ENCODE results near the gene SLC2A9.

Gene SLC2A9

DNA sequence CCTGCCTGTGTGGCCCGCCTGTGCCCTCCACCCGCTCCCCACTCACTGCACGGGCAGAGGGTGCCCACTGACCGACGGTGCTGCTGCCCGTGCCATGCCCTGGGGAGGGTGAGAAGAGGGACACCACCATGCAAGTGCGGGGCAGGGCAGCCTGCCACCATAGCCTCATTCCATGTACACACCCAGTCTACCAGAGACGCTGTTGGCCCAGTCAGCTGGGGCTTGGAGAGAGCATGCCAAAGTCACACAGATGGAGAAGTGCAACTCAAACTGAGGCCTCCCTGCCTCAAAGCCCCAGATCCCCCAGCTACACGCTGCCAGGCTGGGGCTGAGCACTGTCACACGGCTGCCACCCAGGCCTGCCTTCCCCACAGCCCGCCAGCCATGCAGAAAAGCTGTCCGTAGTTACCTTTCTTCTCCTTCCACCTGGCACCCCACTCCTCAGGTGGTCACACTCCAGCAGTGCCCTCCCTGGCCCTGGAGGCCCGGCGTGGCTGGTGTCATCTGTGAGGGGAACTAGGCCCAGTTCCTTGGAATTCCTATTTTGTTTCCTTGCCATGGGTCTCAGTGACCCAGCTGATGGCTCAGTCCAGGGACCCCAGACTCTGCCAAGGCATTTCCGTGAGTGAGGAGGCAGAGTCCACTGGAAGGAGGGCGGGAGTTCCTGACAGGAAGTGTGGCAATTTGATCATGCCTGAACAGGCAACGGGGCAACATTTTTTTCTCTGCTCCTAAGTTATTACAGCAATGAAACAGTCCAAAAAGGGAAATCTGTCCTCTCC is at the start of gene SLC2A9:
TSS of gene SLC2A9 (minus strand) at position 627 of the 782 bp plus-strand sequence. CDS start at position 559, 68 bp downstream.
- Mint-ChIP-seq H3K9me3 (no peaks in the 10 kb centered on the region), H3K4me3 (no peak within 1 kb of the TSS), H3K27ac (no peak within 1 kb of the TSS), H3K4me1 (ENCODE audit: low read depth) (peaks cover 8% of the 10 kb centered on the region), H3K27me3 (ENCODE audit: low read depth) (peaks cover 5% of the 10 kb centered on the region), H3K36me3 (ENCODE audit: low read depth) (no peaks in the 10 kb centered on the region)

- H3K27me3 Mint-ChIP-seq (ENCODE audit: low read depth) = no peaks in the 10 kb centered on the region
- H3K4me1 Mint-ChIP-seq (ENCODE audit: low read depth) = no peaks in the 10 kb centered on the region
- no peak overlapping the region for H3K27ac Mint-ChIP-seq
Measured at GRCh38 chr4:10069075-10069642, 47.9 kb upstream of the SLC2A9 start.

DNA sequence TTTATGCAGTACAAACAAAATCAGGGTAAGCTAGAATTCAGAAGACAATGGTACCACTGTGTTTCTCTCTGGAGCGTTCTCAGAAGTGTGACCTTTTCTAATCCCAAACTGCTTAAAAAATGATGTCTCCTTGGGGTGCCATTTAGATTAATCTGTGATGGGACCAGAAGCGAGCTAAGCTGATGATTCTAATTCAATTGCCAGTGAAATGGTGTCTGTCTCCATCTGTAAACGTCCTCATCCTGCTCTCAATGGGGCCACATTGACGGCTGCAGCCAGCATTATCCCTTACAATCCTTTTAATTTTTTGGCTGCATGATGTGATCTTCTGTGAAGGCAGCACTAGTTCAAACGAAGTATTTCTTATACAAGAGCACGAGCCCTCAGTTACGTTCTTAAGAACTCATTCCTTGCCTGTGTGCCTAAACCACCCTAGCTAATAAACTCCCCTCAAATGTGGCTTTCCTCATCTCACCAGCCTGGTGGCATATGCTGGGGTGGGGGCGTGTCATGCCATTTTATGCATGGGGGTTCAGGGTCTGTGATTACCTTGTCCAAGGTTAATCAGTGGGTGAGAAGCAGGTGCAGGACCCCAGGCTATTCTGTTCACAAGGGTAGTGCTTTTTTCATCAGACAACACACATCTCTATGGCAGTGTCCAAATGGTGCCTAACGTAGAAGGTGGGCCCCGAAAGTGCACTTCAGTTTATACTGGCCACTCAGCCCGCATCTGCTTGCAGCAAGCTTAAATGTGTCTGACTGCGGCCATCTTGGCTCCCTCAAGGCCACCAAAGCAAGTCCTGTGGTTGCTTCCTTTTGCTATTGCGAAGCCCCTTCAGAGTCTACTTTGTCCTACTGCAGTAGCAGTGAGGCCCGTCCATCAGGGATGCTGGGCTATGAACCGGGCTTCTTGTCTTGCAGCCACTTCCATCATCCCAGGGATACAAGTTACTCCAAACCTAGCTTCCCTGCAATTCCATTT is 45.7 kb upstream of the SLC2A9 start:
- Mint-ChIP-seq H3K9me3 (no peaks in the 10 kb centered on the region), H3K27me3 (ENCODE audit: low read depth) (no peaks in the 10 kb centered on the region), H3K4me3 (no peak overlapping the region), H3K4me1 (ENCODE audit: low read depth) (no peaks in the 10 kb centered on the region), H3K27ac (no peak overlapping the region), H3K36me3 (ENCODE audit: low read depth) (peaks cover 30% of the 10 kb centered on the region)

More at GRCh38 chr4:10069075-10069642, 47.9 kb upstream of the SLC2A9 start:
- Mint-ChIP-seq H3K4me3 (no peak overlapping the region), H3K9me3 (no peaks in the 10 kb centered on the region), H3K36me3 (ENCODE audit: low read depth) (peaks cover 41% of the 10 kb centered on the region)

DNA sequence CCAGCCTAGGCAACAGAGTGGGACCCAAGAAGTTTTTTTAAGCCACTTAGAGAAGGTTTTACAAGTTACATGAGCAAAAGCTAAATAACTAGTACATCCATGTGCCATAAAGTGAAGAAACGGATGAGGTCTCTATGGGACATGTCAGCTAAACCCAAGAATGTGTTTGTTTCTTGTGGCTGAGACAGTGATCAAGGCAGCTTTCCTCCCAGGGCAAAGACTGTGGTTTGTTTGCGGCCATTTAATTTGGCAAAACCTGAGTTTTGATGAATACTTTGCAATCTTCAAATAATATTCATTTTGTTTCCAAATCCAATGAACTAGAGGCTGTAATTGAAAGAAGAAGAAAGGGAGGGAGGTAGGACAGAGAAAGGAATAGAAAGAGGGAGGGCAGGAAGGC is 44.9 kb upstream of the SLC2A9 start:
- Mint-ChIP-seq H3K36me3 (ENCODE audit: low read depth) (peaks cover 28% of the 10 kb centered on the region), H3K4me3 (no peak overlapping the region), H3K4me1 (ENCODE audit: low read depth) (no peaks in the 10 kb centered on the region), H3K27me3 (ENCODE audit: low read depth) (no peaks in the 10 kb centered on the region), H3K9me3 (no peaks in the 10 kb centered on the region), H3K27ac (no peak overlapping the region)

DNA sequence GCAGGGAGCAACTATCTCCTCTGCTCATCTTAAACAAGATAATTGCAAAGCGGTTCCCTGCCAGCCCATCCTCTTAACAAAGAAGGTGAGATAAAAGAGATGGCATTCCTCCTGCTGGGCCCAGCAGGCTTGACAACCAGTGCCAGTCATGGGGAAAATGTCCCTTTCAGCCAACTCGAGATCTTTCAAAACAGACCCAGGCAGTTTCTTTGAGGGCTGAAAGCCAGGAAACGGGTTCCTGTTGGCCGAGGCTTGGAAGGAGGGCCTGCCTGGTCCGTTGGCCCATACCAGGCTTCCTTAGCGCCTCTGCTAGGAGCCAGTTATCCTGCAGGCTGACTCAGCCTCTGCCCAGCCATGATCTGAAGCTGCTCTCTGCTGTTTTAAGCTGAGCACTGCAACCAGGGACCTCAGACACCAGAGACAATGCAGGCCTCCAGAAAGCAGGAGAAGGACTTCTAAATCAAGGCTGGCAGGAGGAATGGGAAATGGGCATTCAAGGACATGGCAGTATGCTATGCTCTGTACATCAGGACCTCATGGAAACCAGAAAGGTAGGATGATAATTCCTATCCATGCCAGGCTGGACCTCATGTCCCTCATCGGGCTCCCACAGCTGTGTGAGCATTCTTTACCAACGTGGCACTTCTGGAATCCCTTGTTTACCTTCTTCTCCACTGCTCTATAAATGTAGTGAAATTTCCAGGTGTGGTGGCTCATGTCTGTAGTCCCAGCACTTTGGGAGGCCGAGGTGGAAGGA is 42.4 kb upstream of the SLC2A9 start:
- no peak overlapping the region for H3K27ac Mint-ChIP-seq
- no peak overlapping the region for H3K4me3 Mint-ChIP-seq
- no peaks in the 10 kb centered on the region for H3K9me3 Mint-ChIP-seq
- no peaks in the 10 kb centered on the region for H3K4me1 Mint-ChIP-seq (ENCODE audit: low read depth)
- peaks cover 33% of the 10 kb centered on the region for H3K36me3 Mint-ChIP-seq (ENCODE audit: low read depth)
- no peaks in the 10 kb centered on the region for H3K27me3 Mint-ChIP-seq (ENCODE audit: low read depth)

GRCh38 chr4:10061650-10062415 is 40.5 kb upstream of the SLC2A9 start:
- H3K4me3 Mint-ChIP-seq = no peak overlapping the region
- no peaks in the 10 kb centered on the region for H3K9me3 Mint-ChIP-seq
- no peaks in the 10 kb centered on the region for H3K4me1 Mint-ChIP-seq (ENCODE audit: low read depth)
- H3K36me3 Mint-ChIP-seq (ENCODE audit: low read depth) = peaks cover 25% of the 10 kb centered on the region
- H3K27me3 Mint-ChIP-seq (ENCODE audit: low read depth) = no peaks in the 10 kb centered on the region
- H3K27ac Mint-ChIP-seq = no peak overlapping the region

GRCh38 chr4:10058371-10058770 is 37.1 kb upstream of the SLC2A9 start:
- no peak overlapping the region for H3K4me3 Mint-ChIP-seq
- no peak overlapping the region for H3K27ac Mint-ChIP-seq
- no peaks in the 10 kb centered on the region for H3K27me3 Mint-ChIP-seq (ENCODE audit: low read depth)
- H3K9me3 Mint-ChIP-seq = no peaks in the 10 kb centered on the region
- peaks cover 21% of the 10 kb centered on the region for H3K36me3 Mint-ChIP-seq (ENCODE audit: low read depth)
- H3K4me1 Mint-ChIP-seq (ENCODE audit: low read depth) = no peaks in the 10 kb centered on the region

- Mint-ChIP-seq H3K4me1 (ENCODE audit: low read depth) (no peaks in the 10 kb centered on the region), H3K9me3 (no peaks in the 10 kb centered on the region), H3K27ac (no peak overlapping the region), H3K36me3 (ENCODE audit: low read depth) (peaks cover 15% of the 10 kb centered on the region), H3K27me3 (ENCODE audit: low read depth) (no peaks in the 10 kb centered on the region), H3K4me3 (no peak overlapping the region)
Measured at GRCh38 chr4:10057023-10057395, 35.7 kb upstream of the SLC2A9 start.

- Mint-ChIP-seq H3K4me3 (no peak overlapping the region), H3K9me3 (no peaks in the 10 kb centered on the region), H3K27ac (no peak overlapping the region), H3K27me3 (ENCODE audit: low read depth) (no peaks in the 10 kb centered on the region), H3K4me1 (ENCODE audit: low read depth) (no peaks in the 10 kb centered on the region), H3K36me3 (ENCODE audit: low read depth) (peaks cover 15% of the 10 kb centered on the region)
Measured at GRCh38 chr4:10056334-10057022, 35.2 kb upstream of the SLC2A9 start.

- Mint-ChIP-seq H3K9me3 (no peaks in the 10 kb centered on the region), H3K36me3 (ENCODE audit: low read depth) (peaks cover 15% of the 10 kb centered on the region), H3K27ac (no peak overlapping the region), H3K27me3 (ENCODE audit: low read depth) (no peaks in the 10 kb centered on the region), H3K4me3 (no peak overlapping the region), H3K4me1 (ENCODE audit: low read depth) (no peaks in the 10 kb centered on the region)
Measured at GRCh38 chr4:10055871-10056270, 34.6 kb upstream of the SLC2A9 start.

GRCh38 chr4:10054571-10055041 is 33.3 kb upstream of the SLC2A9 start:
- Mint-ChIP-seq H3K9me3 (no peaks in the 10 kb centered on the region), H3K4me3 (no peak overlapping the region), H3K27ac (no peak overlapping the region), H3K36me3 (ENCODE audit: low read depth) (peaks cover 9% of the 10 kb centered on the region), H3K27me3 (ENCODE audit: low read depth) (no peaks in the 10 kb centered on the region), H3K4me1 (ENCODE audit: low read depth) (no peaks in the 10 kb centered on the region)

DNA sequence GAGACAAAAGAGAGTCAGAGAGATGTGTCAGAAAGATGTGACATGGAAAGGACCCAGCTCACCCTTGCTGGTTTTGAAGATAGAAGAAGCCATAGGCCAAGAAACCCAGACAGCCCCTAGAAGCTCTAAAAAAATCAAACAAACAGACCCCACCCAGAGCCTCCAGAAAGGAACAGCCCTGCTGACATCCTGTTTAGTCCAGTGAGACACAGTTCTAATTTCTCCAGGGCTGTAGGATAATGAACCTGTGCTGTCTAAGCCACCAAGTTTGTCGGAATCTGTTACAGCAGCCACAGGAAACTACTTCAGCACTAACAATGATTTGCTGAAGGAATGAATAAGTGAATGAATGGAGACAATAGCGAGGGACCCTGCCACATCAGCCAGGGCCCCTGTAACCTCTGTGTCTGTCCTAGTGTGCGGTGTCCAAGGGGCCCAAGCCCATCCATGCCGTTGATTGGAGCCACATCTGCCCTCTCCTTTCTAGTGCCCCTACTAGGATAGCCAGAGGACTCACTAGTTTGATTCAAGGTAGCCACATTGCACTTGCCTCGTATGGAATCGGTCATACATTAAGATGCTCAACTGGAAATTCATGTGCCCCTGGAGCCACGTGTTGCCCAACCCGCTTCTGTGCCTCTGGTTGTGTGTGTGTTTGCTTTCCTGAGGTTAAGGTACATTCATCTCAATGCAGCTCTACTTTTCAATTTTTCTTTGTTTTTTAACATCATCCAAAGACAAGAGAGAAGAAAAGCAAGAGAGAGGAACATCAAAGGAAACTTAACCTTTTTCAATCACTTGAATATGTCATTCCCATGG is 32.5 kb upstream of the SLC2A9 start:
- Mint-ChIP-seq H3K9me3 (no peaks in the 10 kb centered on the region), H3K27ac (no peak overlapping the region), H3K36me3 (ENCODE audit: low read depth) (peaks cover 8% of the 10 kb centered on the region), H3K4me1 (ENCODE audit: low read depth) (peaks cover 3% of the 10 kb centered on the region), H3K4me3 (no peak overlapping the region), H3K27me3 (ENCODE audit: low read depth) (no peaks in the 10 kb centered on the region)

All from T-helper 1 cell treated with Interleukin-12 subunit alpha and Interleukin-12 subunit beta and Interleukin-4 antibody, amounts not matched to agents 30 μg/mL and 1 μg/mL, for 36 hours (primary cell).